SK-N-SH treated with all-trans-retinoic acid at 6 μM for 48 hours (cell line): ENCODE measurements around the gene TUT4.

ENCODE experiments used
- ARNTL ChIP-seq: fragments of 450-650 bp; formaldehyde crosslinking; IDR thresholded peaks from 2 replicates; pipeline ENCODE4 v1.5.0; 2020; ENCODE audit warnings: low read depth, mild to moderate bottlenecking, moderate library complexity, borderline replicate concordance
- BACH2 ChIP-seq: fragments of 250-450 bp; sonication (Bioruptor Pico); IDR thresholded peaks from 2 replicates; pipeline ENCODE4 v1.9.0; 2021; ENCODE audit warnings: mild to moderate bottlenecking, borderline replicate concordance
- CREB5 ChIP-seq: fragments of 250-450 bp; sonication (Bioruptor Pico); IDR thresholded peaks from 2 replicates; pipeline ENCODE4 v1.5.1; 2020; ENCODE audit warnings: low read depth, mild to moderate bottlenecking, moderate library complexity
- PATZ1 ChIP-seq: fragments of 250-450 bp; sonication (Bioruptor Pico); IDR thresholded peaks from 2 replicates; pipeline ENCODE4 v1.8.0; 2020; ENCODE audit warnings: mild to moderate bottlenecking, moderate library complexity, borderline replicate concordance
- RARB ChIP-seq: fragments of 250-450 bp; sonication (Bioruptor Pico); IDR thresholded peaks from 2 replicates; pipeline ENCODE4 v1.8.0; 2021; ENCODE audit warnings: mild to moderate bottlenecking, moderate library complexity
- TCF4 ChIP-seq: fragments of 250-450 bp; sonication (Bioruptor Pico); IDR thresholded peaks from 2 replicates; pipeline ENCODE4 v1.8.0; 2021; ENCODE audit warnings: mild to moderate bottlenecking, moderate library complexity, borderline replicate concordance
- ZFP30 ChIP-seq: fragments of 450-650 bp; formaldehyde crosslinking; IDR thresholded peaks from 2 replicates; pipeline ENCODE4 v1.5.0; 2022; ENCODE audit warnings: mild to moderate bottlenecking, moderate library complexity
- ZNF565 ChIP-seq: fragments of 450-650 bp; formaldehyde crosslinking; conservative IDR thresholded peaks from 2 replicates; pipeline ENCODE4 v1.5.0; 2020; ENCODE audit warnings: low read depth, mild to moderate bottlenecking, moderate library complexity
- ZNF8 ChIP-seq: fragments of 450-650 bp; formaldehyde crosslinking; IDR thresholded peaks from 2 replicates; pipeline ENCODE4 v1.5.0; 2020; ENCODE audit warnings: mild to moderate bottlenecking, moderate library complexity
- TF ChIP-seq, protein P1 (sequence below): fragments of 250-450 bp; sonication (Bioruptor Pico); IDR thresholded peaks from 2 replicates; pipeline ENCODE4 v1.5.0; 2020; ENCODE audit warnings: mild to moderate bottlenecking, moderate library complexity
- TF ChIP-seq, protein P2 (sequence below): fragments of 250-450 bp; sonication (Bioruptor Pico); IDR thresholded peaks from 2 replicates; pipeline ENCODE4 v1.8.0; 2021; ENCODE audit warnings: low read depth, mild to moderate bottlenecking, moderate library complexity, borderline replicate concordance

- TF ChIP-seq RARB (CRISPR knock-in tag) (no peak), BACH2 (CRISPR knock-in tag) (no peak), CREB5 (CRISPR knock-in tag) (no peak), ZNF8 (CRISPR knock-in tag) (no peak), ZFP30 (CRISPR knock-in tag) (no peak), TCF4 (CRISPR knock-in tag) (no peak), PATZ1 (CRISPR knock-in tag) (no peak), ARNTL (no peak), ZNF565 (CRISPR knock-in tag) (no peak)
- TF ChIP-seq, protein P1, sequence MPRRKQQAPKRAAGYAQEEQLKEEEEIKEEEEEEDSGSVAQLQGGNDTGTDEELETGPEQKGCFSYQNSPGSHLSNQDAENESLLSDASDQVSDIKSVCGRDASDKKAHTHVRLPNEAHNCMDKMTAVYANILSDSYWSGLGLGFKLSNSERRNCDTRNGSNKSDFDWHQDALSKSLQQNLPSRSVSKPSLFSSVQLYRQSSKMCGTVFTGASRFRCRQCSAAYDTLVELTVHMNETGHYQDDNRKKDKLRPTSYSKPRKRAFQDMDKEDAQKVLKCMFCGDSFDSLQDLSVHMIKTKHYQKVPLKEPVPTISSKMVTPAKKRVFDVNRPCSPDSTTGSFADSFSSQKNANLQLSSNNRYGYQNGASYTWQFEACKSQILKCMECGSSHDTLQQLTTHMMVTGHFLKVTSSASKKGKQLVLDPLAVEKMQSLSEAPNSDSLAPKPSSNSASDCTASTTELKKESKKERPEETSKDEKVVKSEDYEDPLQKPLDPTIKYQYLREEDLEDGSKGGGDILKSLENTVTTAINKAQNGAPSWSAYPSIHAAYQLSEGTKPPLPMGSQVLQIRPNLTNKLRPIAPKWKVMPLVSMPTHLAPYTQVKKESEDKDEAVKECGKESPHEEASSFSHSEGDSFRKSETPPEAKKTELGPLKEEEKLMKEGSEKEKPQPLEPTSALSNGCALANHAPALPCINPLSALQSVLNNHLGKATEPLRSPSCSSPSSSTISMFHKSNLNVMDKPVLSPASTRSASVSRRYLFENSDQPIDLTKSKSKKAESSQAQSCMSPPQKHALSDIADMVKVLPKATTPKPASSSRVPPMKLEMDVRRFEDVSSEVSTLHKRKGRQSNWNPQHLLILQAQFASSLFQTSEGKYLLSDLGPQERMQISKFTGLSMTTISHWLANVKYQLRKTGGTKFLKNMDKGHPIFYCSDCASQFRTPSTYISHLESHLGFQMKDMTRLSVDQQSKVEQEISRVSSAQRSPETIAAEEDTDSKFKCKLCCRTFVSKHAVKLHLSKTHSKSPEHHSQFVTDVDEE = no peak
- TF ChIP-seq, protein P2, sequence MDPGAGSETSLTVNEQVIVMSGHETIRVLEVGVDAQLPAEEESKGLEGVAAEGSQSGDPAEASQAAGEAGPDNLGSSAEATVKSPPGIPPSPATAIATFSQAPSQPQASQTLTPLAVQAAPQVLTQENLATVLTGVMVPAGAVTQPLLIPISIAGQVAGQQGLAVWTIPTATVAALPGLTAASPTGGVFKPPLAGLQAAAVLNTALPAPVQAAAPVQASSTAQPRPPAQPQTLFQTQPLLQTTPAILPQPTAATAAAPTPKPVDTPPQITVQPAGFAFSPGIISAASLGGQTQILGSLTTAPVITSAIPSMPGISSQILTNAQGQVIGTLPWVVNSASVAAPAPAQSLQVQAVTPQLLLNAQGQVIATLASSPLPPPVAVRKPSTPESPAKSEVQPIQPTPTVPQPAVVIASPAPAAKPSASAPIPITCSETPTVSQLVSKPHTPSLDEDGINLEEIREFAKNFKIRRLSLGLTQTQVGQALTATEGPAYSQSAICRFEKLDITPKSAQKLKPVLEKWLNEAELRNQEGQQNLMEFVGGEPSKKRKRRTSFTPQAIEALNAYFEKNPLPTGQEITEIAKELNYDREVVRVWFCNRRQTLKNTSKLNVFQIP (CRISPR knock-in tag) = no peak
Measured at GRCh38 chr1:52423055-52423454, 129.8 kb downstream of the TUT4 start.
